ENCODE results near the gene ZNF528.

Gene ZNF528

DNA sequence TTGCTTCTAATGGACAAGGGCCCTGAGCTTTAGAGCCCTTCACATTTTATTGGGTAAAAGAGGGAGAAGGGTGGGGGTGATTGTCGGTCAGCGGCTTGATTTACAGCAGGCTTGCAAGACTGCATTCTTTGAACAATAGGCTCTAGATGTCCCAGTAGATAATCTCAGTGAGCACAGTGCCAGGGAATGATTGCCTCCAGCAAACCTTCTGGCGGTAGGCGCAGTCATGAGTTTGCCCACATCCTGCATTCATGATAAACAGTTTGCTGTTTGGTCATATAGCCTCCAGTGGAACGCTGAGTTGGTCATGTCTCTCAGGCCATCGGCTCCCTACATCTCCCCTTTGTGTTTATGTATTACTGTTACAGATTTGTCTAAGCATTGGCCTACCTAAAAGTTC lies 12.6 kb downstream of the ZNF528 start:
- no peak overlapping the region for H2AFZ ChIP-seq (ENCODE audit: low read length)
- no peaks in the 10 kb centered on the region for H3F3A ChIP-seq (ENCODE audit: insufficient read depth, low read length)
- no peak for TF ChIP-seq EZH2 (optimal IDR thresholded peaks at IDR 0.05; ENCODE audit: low read depth, low read length)
- TF ChIP-seq, protein P1, sequence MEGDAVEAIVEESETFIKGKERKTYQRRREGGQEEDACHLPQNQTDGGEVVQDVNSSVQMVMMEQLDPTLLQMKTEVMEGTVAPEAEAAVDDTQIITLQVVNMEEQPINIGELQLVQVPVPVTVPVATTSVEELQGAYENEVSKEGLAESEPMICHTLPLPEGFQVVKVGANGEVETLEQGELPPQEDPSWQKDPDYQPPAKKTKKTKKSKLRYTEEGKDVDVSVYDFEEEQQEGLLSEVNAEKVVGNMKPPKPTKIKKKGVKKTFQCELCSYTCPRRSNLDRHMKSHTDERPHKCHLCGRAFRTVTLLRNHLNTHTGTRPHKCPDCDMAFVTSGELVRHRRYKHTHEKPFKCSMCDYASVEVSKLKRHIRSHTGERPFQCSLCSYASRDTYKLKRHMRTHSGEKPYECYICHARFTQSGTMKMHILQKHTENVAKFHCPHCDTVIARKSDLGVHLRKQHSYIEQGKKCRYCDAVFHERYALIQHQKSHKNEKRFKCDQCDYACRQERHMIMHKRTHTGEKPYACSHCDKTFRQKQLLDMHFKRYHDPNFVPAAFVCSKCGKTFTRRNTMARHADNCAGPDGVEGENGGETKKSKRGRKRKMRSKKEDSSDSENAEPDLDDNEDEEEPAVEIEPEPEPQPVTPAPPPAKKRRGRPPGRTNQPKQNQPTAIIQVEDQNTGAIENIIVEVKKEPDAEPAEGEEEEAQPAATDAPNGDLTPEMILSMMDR (IDR thresholded peaks at IDR 0.05; ENCODE audit: low read length), result no peak
- TF ChIP-seq EZH2phosphoT487 (IDR thresholded peaks at IDR 0.05; ENCODE audit: low read length), result no peak
- H3K9me2 ChIP-seq (replicated peaks; ENCODE audit: insufficient read depth, low read length), result no peaks in the 10 kb centered on the region
- no peak overlapping the region for H3K9ac ChIP-seq (ENCODE audit: low read length)
- H3K36me3 ChIP-seq (replicated peaks; ENCODE audit: insufficient read depth, low read length), result no peaks in the 10 kb centered on the region
- no peak overlapping the region for H3K4me3 ChIP-seq (ENCODE audit: low read length)
- no peaks in the 10 kb centered on the region for H4K20me1 ChIP-seq (ENCODE audit: insufficient read depth, low read length)
- H3K4me1 ChIP-seq (ENCODE audit: low read length), result no peaks in the 10 kb centered on the region
- DNase-seq, result no peak
- no peak overlapping the region for H3K4me2 ChIP-seq (ENCODE audit: low read depth, low read length)
- H3K79me2 ChIP-seq (ENCODE audit: low read length), result no peaks in the 10 kb centered on the region
- no peak overlapping the region for H3K27ac ChIP-seq (ENCODE audit: low read length)
- H3K9me3 ChIP-seq (replicated peaks; ENCODE audit: insufficient read depth, low read length), result no peaks in the 10 kb centered on the region
- no peaks in the 10 kb centered on the region for H3K27me3 ChIP-seq (replicated peaks; ENCODE audit: insufficient read depth, low read length)

DNA sequence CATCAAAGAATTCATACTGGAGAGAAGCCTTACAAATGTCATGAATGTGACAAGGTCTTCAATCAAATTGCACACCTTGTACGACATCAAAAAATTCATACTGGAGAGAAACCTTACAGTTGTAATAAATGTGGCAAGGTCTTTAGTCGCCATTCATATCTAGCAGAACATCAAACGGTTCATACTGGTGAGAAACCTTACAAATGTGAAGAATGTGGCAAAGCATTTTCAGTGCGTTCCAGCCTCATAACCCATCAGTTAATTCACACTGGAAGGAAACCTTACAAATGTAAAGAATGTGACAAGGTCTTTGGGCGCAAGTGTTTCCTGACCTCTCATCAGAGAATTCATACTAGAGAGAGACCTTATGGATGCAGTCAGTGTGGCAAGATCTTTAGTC lies 18.1 kb downstream of the ZNF528 start:
- Histone ChIP-seq H3K9me3 (replicated peaks; ENCODE audit: insufficient read depth, low read length) (no peaks in the 10 kb centered on the region), H3K36me3 (replicated peaks; ENCODE audit: insufficient read depth, low read length) (no peaks in the 10 kb centered on the region)

DNA sequence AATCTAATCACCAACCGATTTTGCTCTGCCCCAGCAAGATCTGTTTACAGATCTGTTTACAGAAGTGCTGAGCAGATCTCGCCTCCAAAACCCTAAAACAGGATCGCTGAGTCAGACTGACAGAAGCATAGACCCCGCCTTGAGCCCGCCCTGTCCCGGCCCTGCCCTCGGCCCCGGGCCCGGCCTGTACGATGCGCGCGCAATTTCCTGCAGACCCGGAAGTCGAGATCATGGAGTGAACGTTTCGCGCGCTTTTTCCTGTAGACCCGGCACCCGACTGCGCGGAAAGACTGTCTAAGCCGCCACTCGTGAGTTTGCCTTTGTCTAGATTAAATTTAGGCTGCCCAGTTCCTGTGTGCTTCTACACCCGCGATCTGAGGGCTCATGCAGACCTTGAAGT lies 31.3 kb downstream of the ZNF528 start, which contains the start of gene ZNF534:
ZNF534 (plus strand) TSS at position 212 of the 400 bp plus-strand sequence. CDS start 2,327 bp downstream, outside the sequence.
- TF ChIP-seq, protein P1 (IDR thresholded peaks at IDR 0.05; ENCODE audit: low read length), result no peak
- TF ChIP-seq EZH2phosphoT487 (IDR thresholded peaks at IDR 0.05; ENCODE audit: low read length) (no peak), EZH2 (optimal IDR thresholded peaks at IDR 0.05; ENCODE audit: low read depth, low read length) (no peak)
- Histone ChIP-seq H3K36me3 (replicated peaks; ENCODE audit: insufficient read depth, low read length) (no peaks in the 10 kb centered on the region), H2AFZ (ENCODE audit: low read length) (no peak within 1 kb of the TSS), H3K27ac (ENCODE audit: low read length) (no peak within 1 kb of the TSS), H3K9ac (ENCODE audit: low read length) (no peak within 1 kb of the TSS), H3F3A (ENCODE audit: insufficient read depth, low read length) (no peaks in the 10 kb centered on the region), H3K4me2 (ENCODE audit: low read depth, low read length) (no peak within 1 kb of the TSS), H3K27me3 (replicated peaks; ENCODE audit: insufficient read depth, low read length) (no peaks in the 10 kb centered on the region), H3K79me2 (ENCODE audit: low read length) (no peaks in the 10 kb centered on the region), H3K4me1 (ENCODE audit: low read length) (no peaks in the 10 kb centered on the region), H3K9me2 (replicated peaks; ENCODE audit: insufficient read depth, low read length) (no peaks in the 10 kb centered on the region), H3K4me3 (ENCODE audit: low read length) (no peak within 1 kb of the TSS), H4K20me1 (ENCODE audit: insufficient read depth, low read length) (no peaks in the 10 kb centered on the region), H3K9me3 (replicated peaks; ENCODE audit: insufficient read depth, low read length) (no peaks in the 10 kb centered on the region)
- no peak for DNase-seq

More for the DNA sequence above, 18.1 kb downstream of the ZNF528 start:
- H3K79me2 ChIP-seq (ENCODE audit: low read length), result no peaks in the 10 kb centered on the region
- H3F3A ChIP-seq (ENCODE audit: insufficient read depth, low read length), result no peaks in the 10 kb centered on the region
- H3K9me2 ChIP-seq (replicated peaks; ENCODE audit: insufficient read depth, low read length), result no peaks in the 10 kb centered on the region
- H3K4me3 ChIP-seq (ENCODE audit: low read length), result no peak overlapping the region
- no peak overlapping the region for H3K4me2 ChIP-seq (ENCODE audit: low read depth, low read length)
- no peaks in the 10 kb centered on the region for H3K27me3 ChIP-seq (replicated peaks; ENCODE audit: insufficient read depth, low read length)
- H4K20me1 ChIP-seq (ENCODE audit: insufficient read depth, low read length), result no peaks in the 10 kb centered on the region
- TF ChIP-seq EZH2phosphoT487 (IDR thresholded peaks at IDR 0.05; ENCODE audit: low read length) (no peak), EZH2 (optimal IDR thresholded peaks at IDR 0.05; ENCODE audit: low read depth, low read length) (no peak)
- TF ChIP-seq, protein P1 (IDR thresholded peaks at IDR 0.05; ENCODE audit: low read length), result no peak
- no peak overlapping the region for H3K9ac ChIP-seq (ENCODE audit: low read length)
- H2AFZ ChIP-seq (ENCODE audit: low read length), result no peak overlapping the region
- no peak overlapping the region for H3K27ac ChIP-seq (ENCODE audit: low read length)
- no peaks in the 10 kb centered on the region for H3K4me1 ChIP-seq (ENCODE audit: low read length)
- DNase-seq, result no peak
